HG03457 (cell line): ENCODE measurements around the gene CCDC185.

ENCODE experiments used
- ATAC-seq: cut with Tn5 transposase; IDR thresholded peaks from one replicate; pipeline ENCODE4 v1.9.1; 2021; ENCODE audit warnings: moderate number of reproducible peaks; ENCODE audit not compliant: unreplicated experiment

Gene CCDC185

GRCh38 chr1:223393275-223394214 is at the start of gene CCDC185:
TSS of gene CCDC185 (plus strand) at chr1:223393415. CDS start at chr1:223393476, 61 bp downstream.
- no peak for ATAC-seq

- ATAC-seq, result no peak
Measured at GRCh38 chr1:223343692-223344091, 49.5 kb upstream of the CCDC185 start.

DNA sequence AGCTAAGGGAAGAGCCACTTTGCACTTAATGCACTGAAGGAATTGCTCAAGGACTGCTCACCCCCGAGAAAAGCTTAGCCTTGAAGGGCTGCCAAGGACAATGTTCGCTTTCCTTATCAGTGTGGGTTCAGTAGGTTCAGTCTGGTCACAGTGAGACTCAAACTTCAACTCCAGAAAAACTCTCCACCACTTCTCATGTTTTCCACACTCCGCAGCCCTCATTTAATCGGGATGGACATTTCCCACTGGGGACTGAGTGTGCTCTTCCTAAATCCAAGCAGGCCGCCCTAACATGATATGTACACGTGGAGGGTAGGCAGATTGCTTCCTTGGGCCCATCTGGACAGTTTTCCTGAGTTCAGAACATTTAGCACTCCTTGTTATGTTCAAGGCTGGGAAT is 48.7 kb upstream of the CCDC185 start:
- ATAC-seq, result no peak

GRCh38 chr1:223345720-223346119 is 47.5 kb upstream of the CCDC185 start:
- no peak for ATAC-seq

- no peak for ATAC-seq
Measured at GRCh38 chr1:223346311-223346710, 46.9 kb upstream of the CCDC185 start.

DNA sequence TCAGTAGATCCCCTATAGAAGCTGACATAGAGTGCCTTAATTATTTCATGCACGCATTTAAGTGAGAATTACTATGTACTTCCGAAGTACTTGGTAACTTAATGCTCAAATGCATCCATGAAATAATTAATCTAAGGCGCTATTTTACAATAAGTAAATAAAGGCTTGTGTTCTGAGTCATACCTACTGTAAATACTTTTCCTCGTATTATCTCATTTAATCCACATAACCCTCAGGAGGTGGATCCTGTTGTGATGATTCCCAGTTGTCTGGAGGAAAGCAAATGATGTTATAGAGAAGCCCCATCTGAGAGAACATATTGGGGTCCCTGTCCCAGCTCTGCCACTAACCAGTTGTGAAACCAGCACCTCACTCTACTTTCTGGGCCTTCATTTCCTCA is 45.6 kb upstream of the CCDC185 start:
- ATAC-seq, result no peak

DNA sequence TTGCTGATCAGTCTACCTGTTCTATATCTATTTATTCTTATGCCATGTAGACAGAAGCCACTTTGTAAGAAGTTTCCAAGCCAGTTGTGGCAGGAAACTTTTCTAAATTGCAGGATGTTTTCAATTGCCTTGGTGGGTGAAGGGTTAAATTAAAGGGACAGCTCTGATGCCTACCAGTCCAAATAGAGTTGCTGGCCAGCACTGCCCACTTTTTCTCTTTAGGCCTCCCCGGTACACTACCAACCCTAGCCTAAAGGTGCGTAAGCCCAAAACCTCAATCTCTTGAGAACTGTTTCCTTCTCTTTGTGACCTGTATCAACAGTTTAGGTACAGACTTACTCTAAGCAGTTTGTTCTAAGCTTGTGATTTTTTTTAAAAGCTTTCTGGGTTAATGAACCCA is 44.8 kb upstream of the CCDC185 start:
- no peak for ATAC-seq

GRCh38 chr1:223349241-223349640 is 44.0 kb upstream of the CCDC185 start:
- ATAC-seq, result no peak

- ATAC-seq, result no peak
Measured at GRCh38 chr1:223350361-223350908, 42.8 kb upstream of the CCDC185 start.

DNA sequence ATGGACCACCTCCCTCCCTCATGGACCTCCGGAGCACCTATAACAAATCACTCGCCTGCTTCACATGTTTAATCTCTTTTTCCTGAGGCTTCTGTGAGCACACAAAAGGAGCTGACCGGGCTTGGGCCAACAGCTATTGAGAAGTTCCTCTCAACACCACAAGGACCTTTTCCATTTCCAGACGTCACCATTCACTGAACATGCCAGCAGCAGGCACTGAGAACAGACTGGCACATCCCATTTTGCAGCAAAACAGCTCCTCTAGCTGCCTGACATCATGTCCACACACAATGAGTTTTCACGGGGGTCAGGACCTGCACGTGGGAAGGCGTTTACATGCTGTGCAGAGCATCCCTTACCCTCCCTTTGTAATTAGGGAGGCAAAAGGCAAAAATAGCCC is 40.3 kb upstream of the CCDC185 start:
- no peak for ATAC-seq

DNA sequence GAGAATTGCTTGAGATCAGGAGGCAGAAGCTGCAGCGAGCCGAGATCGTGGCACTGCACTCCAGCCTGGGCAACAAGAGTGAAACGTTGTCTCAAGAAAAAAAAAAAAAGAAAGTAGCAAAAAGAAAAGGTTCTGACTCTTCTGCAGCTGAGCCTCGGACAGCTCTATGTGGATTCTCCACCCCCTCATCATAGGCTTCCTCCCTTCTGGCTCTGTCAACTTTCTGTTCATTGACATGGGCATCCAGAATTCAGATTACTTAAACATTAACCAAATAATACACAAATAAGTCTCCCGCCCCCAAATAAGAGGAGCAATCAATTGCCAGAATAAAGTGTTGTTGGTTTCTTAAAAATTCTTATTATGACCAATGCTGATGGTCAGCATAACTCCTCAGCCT is 39.3 kb upstream of the CCDC185 start:
- no peak for ATAC-seq

- ATAC-seq, result no peak
Measured at GRCh38 chr1:223355699-223356098, 37.5 kb upstream of the CCDC185 start.

DNA sequence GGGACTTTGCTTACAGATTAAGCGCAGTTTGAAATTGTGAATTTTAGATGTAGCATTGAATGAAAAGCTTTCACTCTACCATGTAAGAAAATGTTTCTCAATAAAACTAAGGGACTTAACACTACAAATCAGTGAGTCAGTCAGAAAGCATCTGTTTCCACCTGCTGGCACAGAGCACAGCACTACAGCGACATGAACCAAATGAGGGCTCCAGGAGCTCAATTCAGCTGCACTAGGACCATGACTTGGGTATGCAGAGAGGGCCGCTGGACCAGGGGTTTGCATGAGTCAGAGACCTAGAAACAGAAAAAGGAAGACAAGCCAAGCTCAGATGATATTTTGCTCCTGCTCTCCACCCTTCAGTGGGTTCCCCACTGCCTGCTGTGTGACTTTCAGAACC is 34.4 kb upstream of the CCDC185 start:
- no peak for ATAC-seq

DNA sequence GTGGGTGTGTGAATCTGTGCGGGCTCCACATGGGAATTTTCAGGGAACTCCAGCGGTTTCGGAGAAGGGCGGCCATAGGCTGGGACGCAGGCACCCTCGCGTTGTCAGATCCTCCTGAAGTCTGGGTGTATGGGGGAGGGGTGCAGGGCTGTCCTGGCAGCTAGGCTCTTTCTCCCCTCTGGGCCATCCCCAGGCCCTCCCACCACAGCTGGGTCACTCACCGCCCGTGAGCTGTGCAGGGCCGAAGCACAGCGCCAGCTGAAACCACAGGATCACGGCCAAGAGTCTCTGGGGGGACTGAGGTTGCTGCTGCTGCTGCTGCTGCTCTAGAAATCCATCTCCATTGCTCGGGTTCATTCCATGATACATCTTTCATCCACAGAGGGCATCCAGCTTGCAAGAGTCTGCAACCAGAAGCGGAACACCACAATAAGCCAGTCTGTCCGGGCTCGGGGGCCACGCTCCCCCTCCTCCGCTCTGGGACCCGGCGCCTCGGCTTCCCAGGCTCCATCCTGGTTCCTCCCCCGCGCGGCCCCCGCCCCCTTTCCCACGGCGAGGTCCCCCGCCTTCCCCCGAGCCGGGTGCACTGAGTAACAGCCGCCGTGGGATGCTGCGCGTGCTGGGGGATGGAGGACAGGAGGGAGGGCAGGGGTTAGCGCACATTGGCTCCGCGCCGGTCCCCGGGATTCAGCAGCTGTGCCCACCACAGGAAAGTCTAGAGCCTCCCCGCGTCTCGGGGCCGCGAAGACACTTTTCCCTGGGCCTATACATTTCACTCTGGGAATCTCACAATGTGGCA is 30.0 kb upstream of the CCDC185 start:
- no peak for ATAC-seq

GRCh38 chr1:223363856-223364684 is 29.1 kb upstream of the CCDC185 start, which contains the start of gene SUSD4:
TSS of gene SUSD4 (minus strand) at chr1:223364176. CDS start at chr1:223363425, 751 bp downstream.
- no peak for ATAC-seq

GRCh38 chr1:223364685-223365382 is 28.4 kb upstream of the CCDC185 start:
- no peak for ATAC-seq

- no peak for ATAC-seq
Measured at GRCh38 chr1:223374064-223374610, 19.1 kb upstream of the CCDC185 start.

DNA sequence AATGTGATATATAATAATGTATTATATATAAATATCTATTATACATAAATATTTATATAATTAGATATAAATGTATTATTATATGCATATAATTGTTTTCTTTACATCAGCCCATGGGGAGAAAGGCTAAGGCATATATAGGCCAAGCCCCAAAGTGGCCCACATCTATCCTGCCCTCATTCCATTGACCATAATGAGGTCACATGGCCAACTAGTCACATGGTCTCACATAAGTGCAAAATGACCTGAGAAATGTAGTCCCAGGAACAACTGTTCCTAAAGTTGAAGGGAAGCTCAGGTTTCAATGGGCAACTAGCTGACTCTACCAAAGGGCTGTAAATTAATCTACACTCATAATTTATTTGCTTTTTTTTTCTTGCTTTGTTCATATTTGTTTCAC is 14.5 kb upstream of the CCDC185 start:
- ATAC-seq, result no peak

DNA sequence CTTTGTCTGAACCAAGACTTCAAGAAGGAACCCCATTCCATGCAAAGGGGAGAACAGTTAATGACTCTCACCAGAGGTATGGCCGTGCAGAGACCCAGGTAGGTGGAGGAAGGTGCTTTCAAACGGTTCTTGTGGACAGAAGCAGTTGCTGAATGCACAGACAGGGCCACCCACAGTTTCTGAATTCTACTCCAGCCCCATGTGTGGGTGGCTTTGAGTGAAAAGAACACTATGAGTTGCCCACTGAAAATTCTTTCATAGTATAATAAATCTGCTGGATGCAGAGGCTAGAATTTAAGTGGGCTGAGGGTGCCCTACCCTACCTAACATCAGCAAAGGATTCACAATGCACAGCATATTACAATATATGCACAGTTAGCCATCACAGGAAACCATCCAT is 7.2 kb upstream of the CCDC185 start:
- no peak for ATAC-seq

DNA sequence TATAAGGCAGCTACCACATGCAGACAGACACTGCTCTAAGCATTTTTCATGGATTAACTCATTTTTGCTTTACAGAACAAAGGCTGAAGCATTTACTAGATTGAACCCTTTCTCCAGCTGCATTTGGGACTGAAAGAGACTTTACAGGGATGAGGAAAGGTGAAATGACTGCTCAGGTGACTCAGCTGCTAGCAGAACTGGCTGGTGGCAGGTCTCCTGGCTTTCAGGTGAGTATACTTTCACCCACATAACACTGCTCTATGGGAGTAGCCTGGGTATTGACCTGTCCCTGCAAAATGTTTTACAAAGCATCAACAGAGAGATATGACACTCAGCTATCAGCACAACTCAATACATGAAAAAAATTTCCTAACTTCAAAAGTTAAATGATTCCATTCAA is 2.6 kb upstream of the CCDC185 start:
- ATAC-seq, result no peak
